IPS-18a (cell line): ENCODE data around the gene WBP2.

Experiments used
- H3K27ac ChIP-seq: one replicate; pipeline ENCODE4 v1.5.1; 2013; ENCODE audit warnings: low read length
- H3K27me3 ChIP-seq: one replicate; pipeline ENCODE4 v1.6.1; 2013; ENCODE audit warnings: mild to moderate bottlenecking, low read length; ENCODE audit not compliant: control insufficient read depth, insufficient read depth
- H3K36me3 ChIP-seq: one replicate; pipeline ENCODE4 v1.6.1; 2013; ENCODE audit warnings: low read depth, low read length; ENCODE audit not compliant: control insufficient read depth
- H3K4me1 ChIP-seq: one replicate; pipeline ENCODE4 v1.6.1; 2013; ENCODE audit warnings: low read depth, low read length; ENCODE audit not compliant: control insufficient read depth
- H3K4me3 ChIP-seq: one replicate; pipeline ENCODE4 v1.5.1; 2013; ENCODE audit warnings: low read length
- H3K9ac ChIP-seq: one replicate; pipeline ENCODE4 v1.6.1; 2013; ENCODE audit warnings: mild to moderate bottlenecking, low read length, moderate library complexity
- H3K9me3 ChIP-seq: one replicate; pipeline ENCODE4 v1.6.1; 2013; ENCODE audit warnings: low read depth, low read length; ENCODE audit not compliant: control insufficient read depth

Gene WBP2

GRCh38 chr17:75837899-75838298 lies 17.2 kb downstream of the WBP2 start:
- Histone ChIP-seq H3K27ac (no peak overlapping the region), H3K27me3 (no peaks in the 10 kb centered on the region), H3K9me3 (no peaks in the 10 kb centered on the region), H3K4me1 (no peaks in the 10 kb centered on the region), H3K4me3 (no peak overlapping the region), H3K36me3 (no peaks in the 10 kb centered on the region), H3K9ac (no peak overlapping the region)

- H3K4me3 ChIP-seq: no peak overlapping the region
- H3K36me3 ChIP-seq: no peaks in the 10 kb centered on the region
- no peaks in the 10 kb centered on the region for H3K9me3 ChIP-seq
- no peak overlapping the region for H3K9ac ChIP-seq
- H3K27ac ChIP-seq: no peak overlapping the region
- H3K27me3 ChIP-seq: no peaks in the 10 kb centered on the region
- H3K4me1 ChIP-seq: peaks cover 5% of the 10 kb centered on the region
Observed at GRCh38 chr17:75836605-75837004, 18.5 kb downstream of the WBP2 start.

GRCh38 chr17:75835654-75835987 lies 19.5 kb downstream of the WBP2 start:
- no peak overlapping the region for H3K4me3 ChIP-seq
- H3K4me1 ChIP-seq: peaks cover 6% of the 10 kb centered on the region
- no peaks in the 10 kb centered on the region for H3K9me3 ChIP-seq
- H3K27me3 ChIP-seq: no peaks in the 10 kb centered on the region
- no peak overlapping the region for H3K9ac ChIP-seq
- H3K36me3 ChIP-seq: no peaks in the 10 kb centered on the region
- H3K27ac ChIP-seq: no peak overlapping the region

DNA sequence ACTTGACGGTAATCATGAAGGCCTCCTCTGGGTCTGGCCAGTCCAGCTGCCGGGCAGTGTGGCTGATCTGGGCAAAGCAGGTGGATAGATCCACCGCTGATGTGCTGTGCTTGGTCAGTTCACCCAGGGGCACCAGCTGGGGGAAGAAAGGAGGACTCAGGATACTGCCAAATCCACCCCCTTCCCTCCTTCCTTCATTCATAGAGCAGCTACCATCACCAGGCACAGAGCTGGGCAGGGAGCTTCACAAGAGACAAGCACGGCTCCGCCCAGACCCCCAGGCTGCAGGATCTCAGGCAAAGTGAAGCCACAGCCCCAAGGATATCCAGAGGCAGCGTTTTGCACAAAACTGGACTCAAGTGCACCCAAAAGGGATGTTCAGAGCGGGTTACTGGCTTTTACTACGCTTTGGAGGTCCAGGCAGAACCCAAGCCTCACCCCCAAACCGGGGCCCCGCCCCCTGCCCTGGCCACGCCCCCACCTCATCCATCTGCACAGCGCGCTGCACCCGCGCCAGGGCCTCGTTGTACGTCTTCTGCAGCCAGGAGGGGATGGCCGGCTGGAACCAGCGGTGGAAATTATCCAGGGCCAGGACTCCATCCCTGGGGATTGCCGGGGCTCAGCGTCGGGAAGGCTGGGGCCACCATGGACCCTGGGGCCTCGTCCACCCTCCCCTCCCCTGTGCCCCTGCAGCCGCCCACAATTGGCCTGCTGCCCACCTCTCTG lies 20.0 kb downstream of the WBP2 start:
- Histone ChIP-seq H3K4me1 (peaks cover 11% of the 10 kb centered on the region), H3K36me3 (no peaks in the 10 kb centered on the region), H3K4me3 (no peak overlapping the region), H3K9ac (no peak overlapping the region), H3K27ac (no peak overlapping the region), H3K27me3 (no peaks in the 10 kb centered on the region), H3K9me3 (no peaks in the 10 kb centered on the region)

DNA sequence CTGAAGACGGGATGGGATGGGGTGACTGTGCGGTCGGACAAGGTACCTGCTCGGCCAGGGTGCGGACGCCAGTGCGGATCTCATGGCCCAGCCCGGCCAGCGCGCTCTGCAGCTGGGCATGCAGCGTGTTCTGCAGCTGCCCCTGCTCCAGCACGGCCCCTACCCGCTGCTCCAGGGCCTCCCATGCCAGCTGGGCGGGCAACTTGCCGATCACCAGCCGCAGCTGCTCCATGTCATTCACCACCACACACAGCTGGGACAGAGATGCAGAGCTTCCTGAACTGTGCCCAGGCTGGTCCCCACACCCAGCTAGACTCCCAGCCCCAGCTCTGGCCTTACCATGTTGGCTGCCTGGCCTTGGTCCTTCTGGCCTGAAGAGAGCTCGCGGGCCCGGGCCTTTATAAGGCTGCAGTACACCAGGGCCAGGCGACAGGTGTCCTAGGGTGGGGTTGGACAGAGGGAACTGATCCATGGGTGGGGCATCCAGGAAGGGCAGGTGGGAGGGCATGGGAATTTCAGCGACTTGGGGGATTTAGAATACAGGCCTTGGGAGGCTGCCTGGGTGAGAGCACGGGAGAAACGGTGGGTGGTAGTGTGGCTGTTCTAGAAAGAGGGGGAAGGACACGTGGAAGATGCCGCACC lies 20.7 kb downstream of the WBP2 start:
- H3K4me3 ChIP-seq: no peak overlapping the region
- H3K9ac ChIP-seq: no peak overlapping the region
- H3K9me3 ChIP-seq: no peaks in the 10 kb centered on the region
- peaks cover 11% of the 10 kb centered on the region for H3K4me1 ChIP-seq
- no peak overlapping the region for H3K27ac ChIP-seq
- no peaks in the 10 kb centered on the region for H3K36me3 ChIP-seq
- no peaks in the 10 kb centered on the region for H3K27me3 ChIP-seq

GRCh38 chr17:75832652-75833400 lies 22.3 kb downstream of the WBP2 start:
- no peaks in the 10 kb centered on the region for H3K36me3 ChIP-seq
- no peak overlapping the region for H3K27ac ChIP-seq
- peaks cover 17% of the 10 kb centered on the region for H3K4me1 ChIP-seq
- peak overlapping the region; percentile 11 for H3K9ac ChIP-seq
- H3K4me3 ChIP-seq: peak overlapping the region; percentile 7
- no peaks in the 10 kb centered on the region for H3K27me3 ChIP-seq
- no peaks in the 10 kb centered on the region for H3K9me3 ChIP-seq

GRCh38 chr17:75832164-75832651 lies 22.9 kb downstream of the WBP2 start:
- Histone ChIP-seq H3K9ac (peak overlapping the region; percentile 11), H3K27ac (no peak overlapping the region)

DNA sequence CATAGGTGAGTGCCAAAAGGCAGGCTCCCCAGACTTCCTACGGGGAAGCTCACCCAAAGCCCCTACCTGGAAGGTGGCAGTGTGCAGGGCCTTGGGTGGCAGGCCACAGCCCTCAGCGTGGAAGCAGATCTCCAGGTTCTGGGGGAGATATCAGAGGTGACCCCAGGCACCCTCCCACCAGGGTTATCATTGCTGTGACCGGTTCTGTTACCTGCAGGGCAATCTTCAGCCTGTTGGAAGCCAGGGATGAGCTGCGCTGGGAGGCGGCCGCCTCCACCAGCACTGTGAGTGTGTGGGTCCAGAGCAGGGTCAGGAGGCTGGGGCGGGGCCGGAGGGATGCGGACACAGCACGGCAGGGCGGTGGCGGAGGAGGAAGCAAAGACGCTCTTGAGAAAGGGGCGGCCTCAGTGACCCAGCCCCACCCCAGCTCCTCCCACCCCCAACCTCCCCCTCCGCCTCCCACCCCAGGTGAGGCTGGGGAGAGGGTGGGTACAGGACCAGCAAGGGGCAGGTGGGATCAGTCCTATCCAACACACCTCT lies 24.0 kb downstream of the WBP2 start:
- Histone ChIP-seq H3K36me3 (no peaks in the 10 kb centered on the region), H3K27me3 (no peaks in the 10 kb centered on the region), H3K9me3 (no peaks in the 10 kb centered on the region), H3K9ac (no peak overlapping the region), H3K4me1 (peaks cover 17% of the 10 kb centered on the region), H3K4me3 (no peak overlapping the region), H3K27ac (no peak overlapping the region)

More at GRCh38 chr17:75832164-75832651, 22.9 kb downstream of the WBP2 start:
- Histone ChIP-seq H3K27me3 (no peaks in the 10 kb centered on the region), H3K36me3 (no peaks in the 10 kb centered on the region), H3K9me3 (no peaks in the 10 kb centered on the region), H3K4me3 (peak overlapping the region; percentile 7), H3K4me1 (peaks cover 17% of the 10 kb centered on the region)

DNA sequence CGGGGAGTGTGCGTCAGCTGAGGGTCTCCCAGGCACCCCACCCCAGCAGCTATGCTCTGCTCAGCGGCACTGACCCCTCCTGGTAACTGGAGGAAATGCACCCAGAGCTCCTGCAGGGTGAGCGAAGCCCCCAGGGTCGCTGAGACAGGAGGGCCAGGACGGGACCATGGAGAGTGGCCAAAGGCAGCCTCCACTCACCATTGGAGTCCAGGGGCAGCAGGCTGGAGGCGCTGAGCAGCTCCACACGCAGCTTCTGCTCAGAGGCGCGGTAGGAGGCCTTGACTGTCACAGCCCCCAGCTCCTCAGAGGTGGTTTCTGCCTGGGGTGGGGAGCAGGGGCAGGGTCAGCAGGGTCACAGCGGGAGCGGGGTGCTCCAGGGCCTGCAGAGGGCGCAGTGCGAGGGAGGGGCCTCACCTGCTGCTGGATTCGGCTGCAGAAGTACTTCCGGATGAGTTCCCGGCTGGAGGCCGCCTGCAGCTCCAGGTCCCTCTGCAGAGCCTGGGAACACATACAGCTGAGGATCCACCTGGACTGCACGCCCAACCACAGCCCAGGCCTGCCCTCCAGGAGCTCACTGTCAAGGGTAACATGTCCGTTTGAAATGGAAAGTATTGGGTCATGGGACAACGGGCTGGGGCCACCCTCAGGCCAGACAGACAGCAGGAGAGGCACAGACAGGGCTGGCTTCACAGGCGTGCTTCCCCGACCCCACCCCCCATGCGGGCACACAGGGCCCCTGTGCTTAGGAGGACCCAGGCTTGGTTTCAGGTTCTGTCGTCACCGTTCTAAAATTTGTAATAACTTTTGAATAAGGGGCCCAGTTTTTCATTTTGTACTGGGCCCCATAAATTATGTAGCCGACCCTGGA lies 24.7 kb downstream of the WBP2 start:
- Histone ChIP-seq H3K9ac (no peak overlapping the region), H3K27me3 (no peaks in the 10 kb centered on the region), H3K4me3 (no peak overlapping the region), H3K36me3 (no peaks in the 10 kb centered on the region), H3K9me3 (no peaks in the 10 kb centered on the region), H3K27ac (no peak overlapping the region), H3K4me1 (peaks cover 17% of the 10 kb centered on the region)

DNA sequence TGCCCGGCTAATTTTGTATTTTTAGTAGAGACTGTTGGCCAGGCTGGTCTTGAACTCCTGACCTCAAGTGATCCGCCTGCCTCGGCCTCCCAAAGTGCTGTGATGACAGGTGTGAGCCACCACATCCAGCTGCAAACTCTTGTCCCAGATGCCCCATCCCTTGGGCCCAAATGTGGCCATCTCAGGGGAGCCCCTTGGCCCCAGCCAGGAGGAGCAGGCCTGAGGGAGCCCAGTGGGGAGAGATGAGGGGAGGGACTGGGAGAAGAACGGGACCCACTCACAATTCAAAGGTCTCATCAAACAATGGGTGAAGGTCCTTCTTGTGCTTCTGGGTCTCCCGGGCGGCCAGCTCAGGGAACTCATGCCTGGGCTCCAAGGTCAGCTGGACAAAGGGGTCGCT lies 25.4 kb downstream of the WBP2 start:
- Histone ChIP-seq H3K4me1 (peaks cover 17% of the 10 kb centered on the region), H3K4me3 (no peak overlapping the region), H3K27me3 (no peaks in the 10 kb centered on the region), H3K36me3 (peaks cover under 1% of the 10 kb centered on the region), H3K27ac (no peak overlapping the region), H3K9me3 (no peaks in the 10 kb centered on the region), H3K9ac (no peak overlapping the region)

GRCh38 chr17:75828741-75829140 lies 26.4 kb downstream of the WBP2 start:
- Histone ChIP-seq H3K9me3 (no peaks in the 10 kb centered on the region), H3K4me3 (no peak overlapping the region), H3K36me3 (peaks cover 9% of the 10 kb centered on the region), H3K4me1 (peaks cover 17% of the 10 kb centered on the region), H3K27ac (no peak overlapping the region), H3K27me3 (no peaks in the 10 kb centered on the region), H3K9ac (no peak overlapping the region)
